HepG2 (cell line): ENCODE results near the gene MICOS13. TPM values are rescaled to one million over a fixed set of nuclear protein-coding genes. Genes with fewer than 3 reads are reported as not detected.

Experiments used
- ATAC-seq: fragments of 200-7000 bp; cut with Tn5 transposase; 3 replicates; pipeline ENCODE4 v1.9.1; 2020; ENCODE audit warnings: mild to moderate bottlenecking, moderate library complexity
- BruUV-seq: library from RNA; stranded (reverse); fragments of 400-500 nt; replicated peaks from 2 replicates; lab custom pipeline; 2021; lab: Mats Ljungman, UMichigan
- CTCF ChIA-PET: fragments of 300-600 bp; formaldehyde crosslinking; extraction: SDS; loops from one replicate; lab custom pipeline; 2021; ENCODE audit warnings: low total read pairs, inconsistent platforms, low intra/inter-chr PET ratio; lab: Yijun Ruan, JAX
- POLR2A ChIA-PET: fragments of 350-600 bp; sonication (Branson Sonifier 250); formaldehyde crosslinking; loops from one replicate; lab custom pipeline; 2020; ENCODE audit warnings: antibody characterized with exemption, inconsistent platforms; lab: Yijun Ruan, JAX
- DNase-seq: peaks from one replicate; pipeline ENCODE4 v3.0.0-alpha.2; 2015; ENCODE audit warnings: low spot score
- FAIRE-seq: peaks from 3 replicates; lab custom pipeline; 2011; peaks lifted over from hg19 to GRCh38; lab: Jason Lieb, UNC
- H2AFZ ChIP-seq: one replicate; pipeline ENCODE4 v1.6.1; 2011; ENCODE audit warnings: low read length, inconsistent platforms
- H3K27ac ChIP-seq: fragments of 300-600 bp; 3 replicates; pipeline ENCODE4 v1.8.0; 2011; ENCODE audit warnings: mixed run types, mild to moderate bottlenecking, mixed read lengths, low read length, inconsistent platforms; ENCODE audit not compliant: insufficient read depth; ENCODE audit errors: extremely low read length
- H3K27me3 ChIP-seq, 2 experiments: fragments of 200-600 bp in 1 of 2; 2 replicates in 1 of 2; 3 replicates in 1 of 2; pipeline versions ENCODE4 v1.6.0 to v1.8.0; 2011; ENCODE audit warnings: low read length in 2 of 2, mild to moderate bottlenecking in 2 of 2, moderate library complexity in 2 of 2, inconsistent platforms in 1 of 2; ENCODE audit not compliant: insufficient read depth in 2 of 2, control insufficient read depth in 1 of 2
- H3K36me3 ChIP-seq, 2 experiments: fragments of 200-600 bp in 1 of 2; replicated peaks in 1 of 2; 2 replicates in 1 of 2; 3 replicates in 1 of 2; pipeline versions ENCODE4 v1.5.1 to v1.8.0; 2011; ENCODE audit warnings: low read length in 2 of 2, inconsistent platforms in 1 of 2; ENCODE audit not compliant: insufficient read depth in 2 of 2, control insufficient read depth in 1 of 2
- H3K4me1 ChIP-seq: 2 replicates; pipeline ENCODE4 v1.5.1; 2012; ENCODE audit warnings: low read length, inconsistent platforms; ENCODE audit not compliant: insufficient read depth
- H3K4me2 ChIP-seq: 2 replicates; pipeline ENCODE4 v1.6.0; 2011; ENCODE audit warnings: low read depth, low read length, inconsistent platforms
- H3K4me3 ChIP-seq, 3 experiments: fragments of 200-600 bp in 1 of 3; sonication (generic), shearing (Covaris generic) in 1 of 3; replicated peaks in 1 of 3; 2 replicates each; pipeline ENCODE4 v1.5.1; 2011 to 2016; ENCODE audit warnings: low read length in 3 of 3, inconsistent platforms in 2 of 3, low read depth in 2 of 3, mild to moderate bottlenecking in 2 of 3, control low read depth in 1 of 3, mixed read lengths in 1 of 3; ENCODE audit not compliant: insufficient read depth in 1 of 3
- H3K79me2 ChIP-seq: one replicate; pipeline ENCODE4 v1.6.1; 2011; ENCODE audit warnings: low read length, inconsistent platforms; ENCODE audit not compliant: insufficient read depth
- H3K9ac ChIP-seq: 2 replicates; pipeline ENCODE4 v1.6.0; 2011; ENCODE audit warnings: mild to moderate bottlenecking, low read depth, low read length, inconsistent platforms; ENCODE audit not compliant: insufficient read depth
- H3K9me3 ChIP-seq: 2 replicates; pipeline ENCODE4 v1.5.1; 2012; ENCODE audit warnings: mild to moderate bottlenecking, low read length
- H4K20me1 ChIP-seq: 2 replicates; pipeline ENCODE4 v1.6.0; 2011; ENCODE audit warnings: inconsistent platforms, mild to moderate bottlenecking, low read length, moderate library complexity; ENCODE audit not compliant: insufficient read depth
- FOXA3 ChIP-seq: IDR thresholded peaks from 2 replicates; pipeline ENCODE4 v1.6.1; 2016; ENCODE audit warnings: missing genetic modification reagents, missing compliant biosample characterization
- HNF4G ChIP-seq, 2 experiments: sonication (generic) in 1 of 2; formaldehyde crosslinking in 1 of 2; IDR thresholded peaks; 2 replicates each; pipeline versions ENCODE4 v1.4.0 to v1.6.1; 2011 to 2020; ENCODE audit warnings: borderline replicate concordance in 2 of 2, low read depth in 2 of 2, mild to moderate bottlenecking in 2 of 2, low read length in 1 of 2, missing genetic modification reagents in 1 of 2, moderate library complexity in 1 of 2
- KLF6 ChIP-seq: IDR thresholded peaks from 2 replicates; pipeline ENCODE4 v1.8.0; 2016; ENCODE audit warnings: missing biosample characterization, missing genetic modification reagents
- MLLT10 ChIP-seq: sonication (generic); formaldehyde crosslinking; IDR thresholded peaks from 2 replicates; pipeline ENCODE4 v1.4.0; 2020; ENCODE audit warnings: missing genetic modification reagents
- RFX1 ChIP-seq: fragments of 450-650 bp; IDR thresholded peaks from 2 replicates; pipeline ENCODE4 v1.6.1; 2017
- TBX3 ChIP-seq: fragments of 450-650 bp; IDR thresholded peaks from 2 replicates; pipeline ENCODE4 v1.6.1; 2017; ENCODE audit warnings: antibody characterized with exemption, mild to moderate bottlenecking, inconsistent platforms, borderline replicate concordance
- ZNF720 ChIP-seq: sonication (generic); formaldehyde crosslinking; IDR thresholded peaks from 2 replicates; pipeline ENCODE4 v1.4.0; 2020; ENCODE audit warnings: missing genetic modification reagents
- ZZZ3 ChIP-seq: sonication (generic); formaldehyde crosslinking; IDR thresholded peaks from 2 replicates; pipeline ENCODE4 v1.4.0; 2020; ENCODE audit warnings: missing genetic modification reagents, mild to moderate bottlenecking, borderline replicate concordance
- WGBS: methylation state at CpG from one replicate; pipeline ENCODE4 v1.1.6; 2017; ENCODE audit warnings: low lambda C conversion rate; 5-methylcytosine and 5-hydroxymethylcytosine counted together
- in situ Hi-C: cut with HindIII; loops from 2 replicates; pipeline ENCODE4 v1.10.0; 2017; ENCODE audit warnings: low pct_unique_long_range_greater_than_20kb; ENCODE audit not compliant: extremely low pct_ligation_motif_present
- intact Hi-C: fragments of 100-400 bp; cut with micrococcal nuclease; formaldehyde crosslinking; loops from one replicate; pipeline ENCODE4 v1.10.0; 2022; ENCODE audit not compliant: unreplicated experiment
- polyA plus RNA-seq, 8 experiments: library from polyadenylated mRNA; depleted of rRNA in 3 of 8; stranded (reverse) in 7 of 8; unstranded in 1 of 8; fragments of >200 nt; fragmentation: Illumina TruSeq in 4 of 8; extraction: Trizol in 4 of 8; gene quantifications; 2 replicates each; pipeline versions ENCODE4 v1.2.1 to v1.2.3, GENCODE V29; 2011 to 2016; ENCODE audit warnings: low read depth in 4 of 8, missing spikeins in 1 of 8, mixed read lengths in 1 of 8; ENCODE audit not compliant: insufficient read depth in 1 of 8
- total RNA-seq, 5 experiments: library from RNA; depleted of rRNA; stranded (reverse); fragments of >200 nt; fragmentation: Illumina TruSeq; extraction: Trizol; gene quantifications; 2 replicates each; pipeline ENCODE4 v1.2.3, GENCODE V29; 2016; ENCODE audit warnings: low read depth in 1 of 5
- TF ChIP-seq, protein P1 (sequence below): sonication (generic); formaldehyde crosslinking; IDR thresholded peaks from 2 replicates; pipeline ENCODE4 v1.8.0; 2022; ENCODE audit warnings: mild to moderate bottlenecking, missing genetic modification reagents, moderate library complexity
- TF ChIP-seq, protein P2 (sequence below): sonication (generic); formaldehyde crosslinking; conservative IDR thresholded peaks from 2 replicates; pipeline ENCODE4 v1.8.0; 2022; ENCODE audit warnings: mild to moderate bottlenecking, moderate library complexity, missing genetic modification reagents
- TF ChIP-seq, protein P3 (sequence below): sonication (generic); formaldehyde crosslinking; IDR thresholded peaks from 2 replicates; pipeline ENCODE4 v1.5.1; 2020; ENCODE audit warnings: missing genetic modification reagents, mild to moderate bottlenecking, borderline replicate concordance

Gene MICOS13
- total and polyA plus RNA-seq, 2 of the 13 experiments (the other 11 are each of a cell fraction or from before 2014, with no cell fraction given) = 28.8 to 35.4 TPM

DNA sequence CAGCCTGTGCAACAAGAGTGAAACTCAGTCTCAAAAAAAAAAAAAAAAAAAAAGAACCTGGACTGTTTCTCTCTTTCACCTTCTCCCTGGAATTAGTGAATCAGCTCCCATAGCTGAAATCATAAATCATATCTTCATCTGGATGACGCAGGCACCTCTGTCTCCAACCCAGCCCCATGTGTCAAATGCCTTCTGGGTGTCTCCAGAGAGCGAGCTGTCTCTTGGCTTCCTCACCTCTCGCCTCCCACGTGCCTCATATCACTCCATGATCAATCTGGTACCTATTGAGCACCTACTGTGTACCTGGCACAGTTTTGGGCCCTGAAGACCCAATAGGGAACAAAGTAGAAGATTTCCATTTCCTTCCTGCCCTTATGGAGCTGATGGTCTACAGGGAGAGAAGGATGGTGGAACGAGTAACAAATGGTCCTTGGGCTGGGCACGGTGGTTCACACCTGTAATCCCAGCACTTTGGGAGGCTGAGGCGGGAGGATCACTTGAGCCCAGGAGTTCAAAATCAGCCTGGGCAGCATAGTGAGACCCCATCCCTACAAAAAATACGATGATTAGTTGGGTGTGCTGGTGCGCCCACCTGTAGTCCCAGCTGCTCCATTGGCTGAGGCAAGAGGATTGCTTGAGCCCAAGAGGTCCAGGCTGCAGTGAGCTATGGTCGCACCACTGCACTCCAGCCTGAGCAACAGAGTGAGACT lies 3.0 kb upstream of the MICOS13 start:
- ChIA-PET POLR2A (interaction anchor here (1.8 kb wide), 1 partner anchor 61 kb away, joined by 5 read pairs; the partner anchor contains the start of genes SAFB and SAFB2), CTCF (no interaction called here)

More for the DNA sequence above, 3.0 kb upstream of the MICOS13 start:
- H2AFZ ChIP-seq = no peak overlapping the region
- no peak for DNase-seq
- no peaks in the 10 kb centered on the region for H3K36me3 ChIP-seq
- H3K4me3 ChIP-seq = no peak overlapping the region
- no TSS peak for BruUV-seq
- no peaks in the 10 kb centered on the region for H3K9me3 ChIP-seq
- WGBS = 73% methylated on average over 10 of the region's 10 CpGs
- intact Hi-C loops = no loop called here
- H3K27me3 ChIP-seq = no peaks in the 10 kb centered on the region; a peak in 1 of 5 replicates
- no peak overlapping the region for H3K9ac ChIP-seq
- H3K4me1 ChIP-seq = peaks cover 38% of the 10 kb centered on the region
- TF ChIP-seq, protein P1, sequence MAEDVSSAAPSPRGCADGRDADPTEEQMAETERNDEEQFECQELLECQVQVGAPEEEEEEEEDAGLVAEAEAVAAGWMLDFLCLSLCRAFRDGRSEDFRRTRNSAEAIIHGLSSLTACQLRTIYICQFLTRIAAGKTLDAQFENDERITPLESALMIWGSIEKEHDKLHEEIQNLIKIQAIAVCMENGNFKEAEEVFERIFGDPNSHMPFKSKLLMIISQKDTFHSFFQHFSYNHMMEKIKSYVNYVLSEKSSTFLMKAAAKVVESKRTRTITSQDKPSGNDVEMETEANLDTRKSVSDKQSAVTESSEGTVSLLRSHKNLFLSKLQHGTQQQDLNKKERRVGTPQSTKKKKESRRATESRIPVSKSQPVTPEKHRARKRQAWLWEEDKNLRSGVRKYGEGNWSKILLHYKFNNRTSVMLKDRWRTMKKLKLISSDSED (CRISPR knock-in tag) = no peak
- TF ChIP-seq KLF6 = no peak
- no peak for TF ChIP-seq RFX1
- TF ChIP-seq HNF4G (IDR thresholded peaks at IDR 0.05; ENCODE audit: borderline replicate concordance, low read depth, low read length) = no peak
- no peak for TF ChIP-seq HNF4G (CRISPR knock-in tag; IDR thresholded peaks at IDR 0.05; ENCODE audit: borderline replicate concordance, low read depth)
- no peak for TF ChIP-seq TBX3
- TF ChIP-seq MLLT10 (CRISPR knock-in tag) = no peak
- no peak for TF ChIP-seq ZZZ3 (CRISPR knock-in tag)
- TF ChIP-seq, protein P2, sequence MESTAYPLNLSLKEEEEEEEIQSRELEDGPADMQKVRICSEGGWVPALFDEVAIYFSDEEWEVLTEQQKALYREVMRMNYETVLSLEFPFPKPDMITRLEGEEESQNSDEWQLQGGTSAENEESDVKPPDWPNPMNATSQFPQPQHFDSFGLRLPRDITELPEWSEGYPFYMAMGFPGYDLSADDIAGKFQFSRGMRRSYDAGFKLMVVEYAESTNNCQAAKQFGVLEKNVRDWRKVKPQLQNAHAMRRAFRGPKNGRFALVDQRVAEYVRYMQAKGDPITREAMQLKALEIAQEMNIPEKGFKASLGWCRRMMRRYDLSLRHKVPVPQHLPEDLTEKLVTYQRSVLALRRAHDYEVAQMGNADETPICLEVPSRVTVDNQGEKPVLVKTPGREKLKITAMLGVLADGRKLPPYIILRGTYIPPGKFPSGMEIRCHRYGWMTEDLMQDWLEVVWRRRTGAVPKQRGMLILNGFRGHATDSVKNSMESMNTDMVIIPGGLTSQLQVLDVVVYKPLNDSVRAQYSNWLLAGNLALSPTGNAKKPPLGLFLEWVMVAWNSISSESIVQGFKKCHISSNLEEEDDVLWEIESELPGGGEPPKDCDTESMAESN (CRISPR knock-in tag) = no peak
- TF ChIP-seq ZNF720 (CRISPR knock-in tag) = no peak
- no peak for TF ChIP-seq FOXA3
- TF ChIP-seq, protein P3, sequence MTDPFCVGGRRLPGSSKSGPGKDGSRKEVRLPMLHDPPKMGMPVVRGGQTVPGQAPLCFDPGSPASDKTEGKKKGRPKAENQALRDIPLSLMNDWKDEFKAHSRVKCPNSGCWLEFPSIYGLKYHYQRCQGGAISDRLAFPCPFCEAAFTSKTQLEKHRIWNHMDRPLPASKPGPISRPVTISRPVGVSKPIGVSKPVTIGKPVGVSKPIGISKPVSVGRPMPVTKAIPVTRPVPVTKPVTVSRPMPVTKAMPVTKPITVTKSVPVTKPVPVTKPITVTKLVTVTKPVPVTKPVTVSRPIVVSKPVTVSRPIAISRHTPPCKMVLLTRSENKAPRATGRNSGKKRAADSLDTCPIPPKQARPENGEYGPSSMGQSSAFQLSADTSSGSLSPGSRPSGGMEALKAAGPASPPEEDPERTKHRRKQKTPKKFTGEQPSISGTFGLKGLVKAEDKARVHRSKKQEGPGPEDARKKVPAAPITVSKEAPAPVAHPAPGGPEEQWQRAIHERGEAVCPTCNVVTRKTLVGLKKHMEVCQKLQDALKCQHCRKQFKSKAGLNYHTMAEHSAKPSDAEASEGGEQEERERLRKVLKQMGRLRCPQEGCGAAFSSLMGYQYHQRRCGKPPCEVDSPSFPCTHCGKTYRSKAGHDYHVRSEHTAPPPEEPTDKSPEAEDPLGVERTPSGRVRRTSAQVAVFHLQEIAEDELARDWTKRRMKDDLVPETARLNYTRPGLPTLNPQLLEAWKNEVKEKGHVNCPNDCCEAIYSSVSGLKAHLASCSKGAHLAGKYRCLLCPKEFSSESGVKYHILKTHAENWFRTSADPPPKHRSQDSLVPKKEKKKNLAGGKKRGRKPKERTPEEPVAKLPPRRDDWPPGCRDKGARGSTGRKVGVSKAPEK (CRISPR knock-in tag) = no peak
- no peak overlapping the region for H3K4me2 ChIP-seq
- H3K27ac ChIP-seq = no peak overlapping the region
- in situ Hi-C loops = no loop called here
- H3K79me2 ChIP-seq = peaks cover 7% of the 10 kb centered on the region
- no peak for FAIRE-seq
- no peaks in the 10 kb centered on the region for H4K20me1 ChIP-seq
- ATAC-seq = no peak
